Neural cell (in vitro differentiated cells): ENCODE data around the gene TEX19. TPM values are rescaled to one million over a fixed set of nuclear protein-coding genes. Genes with fewer than 3 reads are reported as not detected.

ENCODE experiments used
- H2AFZ ChIP-seq: fragments of 200-600, 300-800 bp; sonication (generic), shearing (Covaris generic); 2 replicates; pipeline ENCODE4 v1.6.0; 2014; ENCODE audit warnings: low read depth, mild to moderate bottlenecking, antibody characterized with exemption, low read length, moderate library complexity
- H3F3A ChIP-seq: fragments of 200-600 bp; shearing (Covaris generic); 2 replicates; pipeline ENCODE4 v1.6.1; 2016; ENCODE audit warnings: mild to moderate bottlenecking, moderate library complexity, mixed read lengths, antibody characterized with exemption, low read length; ENCODE audit not compliant: insufficient read depth, poor library complexity, severe bottlenecking
- H3K27ac ChIP-seq: fragments of 200-600, 300-800 bp; sonication (generic), shearing (Covaris generic); 2 replicates; pipeline ENCODE4 v1.5.1; 2014; ENCODE audit warnings: mild to moderate bottlenecking, low read length, moderate library complexity
- H3K27me3 ChIP-seq: fragments of 300-800, 200-600 bp; sonication (generic), shearing (Covaris generic); 2 replicates; pipeline ENCODE4 v1.6.0; 2014; ENCODE audit warnings: mild to moderate bottlenecking, low read depth, low read length, moderate library complexity; ENCODE audit not compliant: insufficient read depth
- H3K36me3 ChIP-seq: fragments of 300-800, 200-600 bp; sonication (generic), shearing (Covaris generic); 2 replicates; pipeline ENCODE4 v1.5.1; 2014; ENCODE audit warnings: mild to moderate bottlenecking, antibody characterized with exemption, low read length, moderate library complexity; ENCODE audit not compliant: insufficient read depth
- H3K4me2 ChIP-seq: fragments of 300-800, 200-600 bp; sonication (generic), shearing (Covaris generic); 2 replicates; pipeline ENCODE4 v1.6.0; 2014; ENCODE audit warnings: mild to moderate bottlenecking, low read length
- H3K4me3 ChIP-seq: fragments of 300-800, 200-600 bp; sonication (generic), shearing (Covaris generic); 2 replicates; pipeline ENCODE4 v1.5.1; 2014; ENCODE audit warnings: mild to moderate bottlenecking, low read length, moderate library complexity
- H3K79me2 ChIP-seq: fragments of 200-600 bp; shearing (Covaris generic); replicated peaks from 2 replicates; pipeline ENCODE4 v1.6.0; 2014; ENCODE audit warnings: mild to moderate bottlenecking, low read length, moderate library complexity; ENCODE audit not compliant: insufficient read depth
- H3K9ac ChIP-seq: fragments of 300-800, 200-600 bp; sonication (generic), shearing (Covaris generic); 2 replicates; pipeline ENCODE4 v1.6.1; 2016; ENCODE audit warnings: mild to moderate bottlenecking, low read length, mixed read lengths
- H3K9me2 ChIP-seq: fragments of 200-600 bp; shearing (Covaris generic); 2 replicates; pipeline ENCODE4 v1.6.1; 2016; ENCODE audit warnings: mild to moderate bottlenecking, low read length, mixed read lengths; ENCODE audit not compliant: insufficient read depth
- H3K9me3 ChIP-seq: fragments of 200-600, 300-800 bp; sonication (generic), shearing (Covaris generic); 2 replicates; pipeline ENCODE4 v1.6.1; 2016; ENCODE audit warnings: mild to moderate bottlenecking, mixed run types, low read length, moderate library complexity, mixed read lengths
- H4K20me1 ChIP-seq: fragments of 200-600 bp; shearing (Covaris generic); 2 replicates; pipeline ENCODE4 v1.6.1; 2016; ENCODE audit warnings: mild to moderate bottlenecking, mixed run types; ENCODE audit not compliant: insufficient read depth
- EP300 ChIP-seq: fragments of 450-650 bp; conservative IDR thresholded peaks from 2 replicates; pipeline ENCODE4 v1.6.1; 2014; ENCODE audit warnings: antibody characterized with exemption, mild to moderate bottlenecking, moderate library complexity; ENCODE audit not compliant: poor library complexity, severe bottlenecking
- EZH2 ChIP-seq: fragments of 200-600, 300-800 bp; shearing (Covaris generic), sonication (generic); IDR thresholded peaks from 2 replicates; pipeline ENCODE4 v1.6.1; 2014; ENCODE audit warnings: antibody characterized with exemption, low read length, borderline replicate concordance, mild to moderate bottlenecking; ENCODE audit not compliant: insufficient read depth, poor library complexity, severe bottlenecking
- MXI1 ChIP-seq: fragments of 450-650 bp; conservative IDR thresholded peaks from 2 replicates; pipeline ENCODE4 v1.6.1; 2014; ENCODE audit warnings: antibody characterized with exemption, mild to moderate bottlenecking; ENCODE audit not compliant: poor library complexity, severe bottlenecking
- POLR2AphosphoS5 ChIP-seq: IDR thresholded peaks from 2 replicates; pipeline ENCODE4 v1.6.1; 2012
- RAD21 ChIP-seq: fragments of 450-650 bp; conservative IDR thresholded peaks from 2 replicates; pipeline ENCODE4 v1.6.1; 2014; ENCODE audit warnings: antibody characterized with exemption, mild to moderate bottlenecking, moderate library complexity
- SMC3 ChIP-seq: fragments of 450-650 bp; conservative IDR thresholded peaks from 2 replicates; pipeline ENCODE4 v1.6.1; 2014; ENCODE audit warnings: antibody characterized with exemption, mild to moderate bottlenecking, moderate library complexity; ENCODE audit not compliant: poor library complexity
- TAF1 ChIP-seq: IDR thresholded peaks from 2 replicates; pipeline ENCODE4 v1.6.1; 2012; ENCODE audit warnings: low read depth
- polyA plus RNA-seq: library from polyadenylated mRNA; depleted of rRNA; stranded (reverse); fragments of >200 nt; gene quantifications from 2 replicates; pipeline ENCODE4 v1.2.3, GENCODE V29; 2014
- TF ChIP-seq, protein P1 (sequence below): IDR thresholded peaks from 2 replicates; pipeline ENCODE4 v1.6.1; 2012; ENCODE audit warnings: borderline replicate concordance
- TF ChIP-seq, protein P2 (sequence below): fragments of 450-650 bp; IDR thresholded peaks from 2 replicates; pipeline ENCODE4 v1.5.1; 2014; ENCODE audit warnings: antibody characterized with exemption, mild to moderate bottlenecking, moderate library complexity; ENCODE audit not compliant: poor library complexity, severe bottlenecking

The TEX19 gene
- polyA plus RNA-seq, 1 donor from 2014 or later: not detected

GRCh38 chr17:82388223-82388921 lies 29.3 kb downstream of the TEX19 start:
- TF ChIP-seq, protein P1, sequence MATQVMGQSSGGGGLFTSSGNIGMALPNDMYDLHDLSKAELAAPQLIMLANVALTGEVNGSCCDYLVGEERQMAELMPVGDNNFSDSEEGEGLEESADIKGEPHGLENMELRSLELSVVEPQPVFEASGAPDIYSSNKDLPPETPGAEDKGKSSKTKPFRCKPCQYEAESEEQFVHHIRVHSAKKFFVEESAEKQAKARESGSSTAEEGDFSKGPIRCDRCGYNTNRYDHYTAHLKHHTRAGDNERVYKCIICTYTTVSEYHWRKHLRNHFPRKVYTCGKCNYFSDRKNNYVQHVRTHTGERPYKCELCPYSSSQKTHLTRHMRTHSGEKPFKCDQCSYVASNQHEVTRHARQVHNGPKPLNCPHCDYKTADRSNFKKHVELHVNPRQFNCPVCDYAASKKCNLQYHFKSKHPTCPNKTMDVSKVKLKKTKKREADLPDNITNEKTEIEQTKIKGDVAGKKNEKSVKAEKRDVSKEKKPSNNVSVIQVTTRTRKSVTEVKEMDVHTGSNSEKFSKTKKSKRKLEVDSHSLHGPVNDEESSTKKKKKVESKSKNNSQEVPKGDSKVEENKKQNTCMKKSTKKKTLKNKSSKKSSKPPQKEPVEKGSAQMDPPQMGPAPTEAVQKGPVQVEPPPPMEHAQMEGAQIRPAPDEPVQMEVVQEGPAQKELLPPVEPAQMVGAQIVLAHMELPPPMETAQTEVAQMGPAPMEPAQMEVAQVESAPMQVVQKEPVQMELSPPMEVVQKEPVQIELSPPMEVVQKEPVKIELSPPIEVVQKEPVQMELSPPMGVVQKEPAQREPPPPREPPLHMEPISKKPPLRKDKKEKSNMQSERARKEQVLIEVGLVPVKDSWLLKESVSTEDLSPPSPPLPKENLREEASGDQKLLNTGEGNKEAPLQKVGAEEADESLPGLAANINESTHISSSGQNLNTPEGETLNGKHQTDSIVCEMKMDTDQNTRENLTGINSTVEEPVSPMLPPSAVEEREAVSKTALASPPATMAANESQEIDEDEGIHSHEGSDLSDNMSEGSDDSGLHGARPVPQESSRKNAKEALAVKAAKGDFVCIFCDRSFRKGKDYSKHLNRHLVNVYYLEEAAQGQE: no peak
- TF ChIP-seq SMC3 (no peak), TAF1 (no peak), EZH2 (no peak), POLR2AphosphoS5 (no peak), EP300 (no peak), MXI1 (no peak), RAD21 (no peak)
- TF ChIP-seq, protein P2, sequence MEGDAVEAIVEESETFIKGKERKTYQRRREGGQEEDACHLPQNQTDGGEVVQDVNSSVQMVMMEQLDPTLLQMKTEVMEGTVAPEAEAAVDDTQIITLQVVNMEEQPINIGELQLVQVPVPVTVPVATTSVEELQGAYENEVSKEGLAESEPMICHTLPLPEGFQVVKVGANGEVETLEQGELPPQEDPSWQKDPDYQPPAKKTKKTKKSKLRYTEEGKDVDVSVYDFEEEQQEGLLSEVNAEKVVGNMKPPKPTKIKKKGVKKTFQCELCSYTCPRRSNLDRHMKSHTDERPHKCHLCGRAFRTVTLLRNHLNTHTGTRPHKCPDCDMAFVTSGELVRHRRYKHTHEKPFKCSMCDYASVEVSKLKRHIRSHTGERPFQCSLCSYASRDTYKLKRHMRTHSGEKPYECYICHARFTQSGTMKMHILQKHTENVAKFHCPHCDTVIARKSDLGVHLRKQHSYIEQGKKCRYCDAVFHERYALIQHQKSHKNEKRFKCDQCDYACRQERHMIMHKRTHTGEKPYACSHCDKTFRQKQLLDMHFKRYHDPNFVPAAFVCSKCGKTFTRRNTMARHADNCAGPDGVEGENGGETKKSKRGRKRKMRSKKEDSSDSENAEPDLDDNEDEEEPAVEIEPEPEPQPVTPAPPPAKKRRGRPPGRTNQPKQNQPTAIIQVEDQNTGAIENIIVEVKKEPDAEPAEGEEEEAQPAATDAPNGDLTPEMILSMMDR: no peak
- Histone ChIP-seq H3K27ac (no peak overlapping the region), H3K79me2 (no peaks in the 10 kb centered on the region)

DNA sequence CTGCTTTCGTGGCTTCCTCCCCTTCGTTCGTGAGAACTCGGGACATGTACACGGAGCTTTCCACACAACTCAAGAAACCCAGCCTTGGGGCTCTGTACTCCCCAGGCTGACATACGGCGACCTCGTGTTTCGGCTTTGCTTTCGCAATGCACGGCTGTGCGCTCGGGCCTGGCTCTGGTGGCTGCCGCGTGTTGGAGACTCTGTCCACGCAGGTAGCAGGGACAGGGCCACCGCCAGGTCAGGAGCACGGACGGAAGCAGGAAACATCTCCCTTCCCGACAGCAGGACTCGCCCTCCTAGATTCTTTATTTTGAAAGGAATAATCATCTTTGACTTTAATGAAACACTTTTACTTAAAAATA lies 29.9 kb downstream of the TEX19 start:
- Histone ChIP-seq H3F3A (no peaks in the 10 kb centered on the region), H3K27ac (no peak overlapping the region), H3K36me3 (no peaks in the 10 kb centered on the region), H3K9ac (no peak overlapping the region), H3K27me3 (no peaks in the 10 kb centered on the region), H4K20me1 (no peaks in the 10 kb centered on the region), H3K9me2 (no peaks in the 10 kb centered on the region), H3K4me2 (no peak overlapping the region), H2AFZ (no peak overlapping the region), H3K4me3 (no peak overlapping the region), H3K9me3 (no peaks in the 10 kb centered on the region), H3K79me2 (no peaks in the 10 kb centered on the region)
- TF ChIP-seq, protein P2: no peak
- TF ChIP-seq EZH2: no peak
- TF ChIP-seq MXI1: no peak
- TF ChIP-seq, protein P1: no peak
- TF ChIP-seq TAF1: no peak
- TF ChIP-seq EP300: no peak
- TF ChIP-seq SMC3: no peak
- no peak for TF ChIP-seq RAD21

More at GRCh38 chr17:82388223-82388921, 29.3 kb downstream of the TEX19 start:
- H3K4me2 ChIP-seq: no peak overlapping the region
- H3K27me3 ChIP-seq: no peaks in the 10 kb centered on the region
- no peak overlapping the region for H3K4me3 ChIP-seq
- no peak overlapping the region for H2AFZ ChIP-seq
- H3K9ac ChIP-seq: no peak overlapping the region
- no peaks in the 10 kb centered on the region for H4K20me1 ChIP-seq
- H3K36me3 ChIP-seq: no peaks in the 10 kb centered on the region
- H3F3A ChIP-seq: no peaks in the 10 kb centered on the region
- no peaks in the 10 kb centered on the region for H3K9me2 ChIP-seq
- H3K9me3 ChIP-seq: no peaks in the 10 kb centered on the region
